Effector CD8-positive, alpha-beta T cell (primary cell): ENCODE data around the gene GPX7.

Source experiments
- DNase-seq: peaks from one replicate; lab custom pipeline; 2025; lab: John Stamatoyannopoulos, UW

Gene GPX7

GRCh38 chr1:52588027-52588426, 14.1 kb upstream of the GPX7 start:
- no peak for DNase-seq

DNA sequence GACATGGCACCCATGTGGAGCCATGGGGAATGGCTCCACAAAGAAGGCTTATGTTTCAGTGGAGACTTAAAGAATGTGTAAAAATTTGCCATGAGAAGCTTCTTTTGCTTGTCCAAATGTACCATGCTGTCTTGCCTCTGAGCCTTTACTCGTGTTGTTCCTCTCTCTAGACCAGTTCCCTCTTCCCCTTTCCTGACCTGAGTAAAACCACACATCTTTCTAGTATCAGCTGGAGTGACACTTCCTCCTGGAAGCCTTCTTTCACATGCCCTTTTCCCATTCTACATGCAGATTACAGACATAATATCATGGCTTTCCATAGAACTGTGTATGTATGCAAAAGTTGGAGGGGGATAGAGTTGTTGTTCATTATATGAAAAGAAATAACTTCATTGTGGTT, 13.6 kb upstream of the GPX7 start:
- DNase-seq: no peak

- no peak for DNase-seq
Observed at GRCh38 chr1:52590266-52590665, 11.9 kb upstream of the GPX7 start.

DNA sequence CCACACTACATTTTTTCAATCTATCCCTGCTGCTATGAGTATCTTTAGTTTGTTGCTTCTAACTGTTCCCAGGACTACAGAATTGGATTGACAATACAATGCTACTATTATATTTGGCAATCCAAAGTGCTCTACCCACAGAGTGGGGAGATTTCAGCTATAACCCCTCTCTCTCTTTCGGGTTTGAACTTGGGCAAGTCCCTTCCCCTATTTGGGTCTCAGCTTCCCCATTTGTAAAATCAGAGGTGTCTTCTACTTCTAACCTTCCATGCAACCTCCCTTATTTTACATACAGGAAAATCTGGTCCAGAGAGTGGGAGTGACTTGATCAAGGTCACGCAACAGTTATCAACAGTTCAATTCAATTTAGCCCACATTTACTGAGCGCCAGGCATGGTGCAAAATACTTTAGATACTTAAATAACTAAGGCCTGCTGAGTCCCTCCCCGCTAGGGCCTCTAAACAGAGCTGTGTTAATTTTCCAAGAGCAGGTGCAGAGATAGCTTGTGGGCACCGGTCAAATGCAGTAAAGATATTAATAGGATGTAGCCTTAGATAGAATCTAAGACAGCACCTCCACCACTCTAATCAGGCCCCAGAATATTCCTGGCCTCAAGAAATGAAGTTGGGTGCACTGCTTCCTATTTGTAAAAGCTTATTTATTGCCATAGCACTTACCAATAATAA, 9.4 kb upstream of the GPX7 start:
- no peak for DNase-seq

- no peak for DNase-seq
Observed at GRCh38 chr1:52593495-52593894, 8.7 kb upstream of the GPX7 start.

GRCh38 chr1:52595061-52595460, 7.1 kb upstream of the GPX7 start:
- no peak for DNase-seq

- DNase-seq: no peak
Observed at GRCh38 chr1:52597912-52598311, 4.3 kb upstream of the GPX7 start.

DNA sequence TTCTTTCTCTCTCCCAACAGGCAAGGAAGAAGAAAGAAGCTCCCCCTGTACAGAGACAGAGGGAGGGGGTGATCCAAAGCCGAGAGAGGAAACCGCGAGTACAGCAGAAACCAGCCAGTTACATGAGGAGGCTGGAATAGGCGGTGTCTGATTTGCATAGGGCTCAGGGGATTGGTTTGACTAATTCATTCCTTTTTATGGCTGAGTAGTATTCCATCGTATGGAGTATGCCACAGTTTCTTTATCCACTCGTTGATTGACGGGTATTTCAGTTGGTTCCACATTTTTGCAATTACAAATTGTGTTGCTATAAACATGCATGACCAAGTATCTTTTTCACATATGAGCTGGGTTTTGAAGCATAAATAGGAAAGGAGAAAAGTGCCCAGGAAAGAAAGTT, 3.4 kb upstream of the GPX7 start:
- no peak for DNase-seq

GRCh38 chr1:52599236-52599635, 2.9 kb upstream of the GPX7 start:
- no peak for DNase-seq

DNA sequence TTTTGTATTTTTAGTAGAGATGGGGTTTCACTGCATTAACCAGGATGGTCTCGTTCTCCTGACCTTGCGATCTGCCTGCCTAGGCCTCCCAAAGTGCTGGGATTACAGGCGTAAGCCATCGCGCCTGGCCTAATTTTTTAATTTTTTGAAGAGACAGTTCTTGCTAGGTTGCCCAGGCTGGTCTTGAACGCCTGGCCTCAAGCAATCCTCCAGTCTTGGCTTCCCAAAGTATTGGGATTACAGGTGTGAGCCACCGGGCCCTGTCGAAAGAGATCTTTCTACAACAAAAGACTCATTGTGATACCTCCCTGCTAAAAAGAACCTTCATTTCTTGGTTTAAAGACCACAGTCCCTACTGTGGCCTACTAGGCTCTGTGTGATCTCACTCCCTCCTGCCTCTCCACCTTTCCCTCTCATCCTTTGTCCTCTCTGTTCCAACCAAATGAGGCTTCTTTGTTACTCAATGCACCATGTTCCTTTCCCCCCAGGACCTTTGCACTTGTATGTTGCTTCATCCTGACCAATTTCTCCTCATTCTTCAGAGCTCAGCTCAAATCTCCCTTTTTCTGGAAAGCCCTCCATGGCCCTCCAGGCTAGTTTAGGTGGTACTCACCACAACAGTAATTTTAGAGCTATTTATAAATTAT, 1.5 kb upstream of the GPX7 start:
- no peak for DNase-seq

DNA sequence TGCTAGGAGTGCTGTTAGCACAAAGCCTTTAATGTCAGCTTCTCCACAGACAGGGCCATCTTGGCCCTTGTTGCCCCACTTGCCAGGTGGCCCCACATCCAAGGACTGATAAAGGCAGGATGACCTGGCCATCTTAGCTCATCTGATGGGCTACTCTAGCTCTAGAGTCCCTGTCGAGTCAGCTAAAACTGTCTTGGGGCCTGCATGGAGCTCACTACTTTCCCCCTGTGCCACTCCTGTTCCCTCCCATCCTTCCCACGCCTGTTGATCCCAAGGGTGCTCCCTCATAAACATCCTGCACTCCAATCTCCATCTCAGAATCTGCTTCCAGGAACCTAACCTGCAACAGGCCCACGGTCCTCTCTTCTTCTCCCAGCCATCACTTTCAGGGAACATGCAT, 652 bp upstream of the GPX7 start:
- no peak for DNase-seq

GRCh38 chr1:52602856-52603600, 857 bp downstream of the GPX7 start:
- no peak for DNase-seq

DNA sequence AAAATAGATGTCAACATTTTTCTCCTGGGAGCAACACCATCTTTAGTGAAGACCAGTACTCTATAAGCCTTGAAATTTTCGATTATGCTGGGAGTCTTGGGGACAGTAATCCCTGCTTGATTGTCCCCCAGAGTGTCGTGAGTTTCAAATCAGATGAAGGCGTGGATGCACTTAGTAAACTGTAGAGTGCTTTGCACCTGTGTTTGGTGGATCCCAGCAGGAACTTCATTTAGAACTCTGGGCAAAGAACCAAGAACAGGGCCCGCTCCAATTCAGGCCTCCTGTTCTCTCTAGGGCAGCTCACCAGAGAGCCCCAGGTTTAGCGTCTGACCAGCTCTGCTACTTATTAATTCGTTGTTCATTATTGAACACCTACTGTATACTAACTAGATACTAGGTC, 1.5 kb downstream of the GPX7 start:
- DNase-seq: no peak

- DNase-seq: no peak
Observed at GRCh38 chr1:52604063-52604770, 2.0 kb downstream of the GPX7 start.

- no peak for DNase-seq
Observed at GRCh38 chr1:52613636-52614373, 11.6 kb downstream of the GPX7 start.

GRCh38 chr1:52614671-52615070, 12.5 kb downstream of the GPX7 start:
- no peak for DNase-seq

DNA sequence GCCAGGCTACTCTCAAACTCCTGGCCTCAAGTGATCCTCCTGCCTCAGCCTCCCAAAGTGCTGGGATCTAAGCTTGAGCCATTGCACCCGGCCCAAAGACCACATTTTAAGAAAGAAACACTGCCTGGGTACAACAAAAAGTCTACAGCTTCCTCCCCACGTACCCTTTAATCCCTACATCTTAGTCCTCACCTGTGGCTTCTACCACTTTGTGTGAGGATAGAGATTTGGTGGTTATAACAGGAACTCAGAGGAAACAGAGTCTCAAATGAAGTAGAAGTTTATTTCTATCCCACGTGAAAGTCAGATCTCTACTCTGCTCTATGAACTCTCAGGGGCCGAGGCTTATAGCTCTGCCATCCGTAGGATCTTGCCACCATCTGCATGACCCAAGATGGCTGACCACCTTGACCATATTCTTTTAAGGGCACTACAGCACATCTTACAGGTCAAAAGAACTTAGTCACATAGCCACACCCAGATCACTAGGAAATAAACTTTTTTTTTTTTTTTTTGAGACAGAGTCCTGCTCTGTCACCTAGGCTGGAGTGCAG, 13.4 kb downstream of the GPX7 start:
- DNase-seq: no peak

GRCh38 chr1:52621950-52622349, 19.8 kb downstream of the GPX7 start:
- no peak for DNase-seq

DNA sequence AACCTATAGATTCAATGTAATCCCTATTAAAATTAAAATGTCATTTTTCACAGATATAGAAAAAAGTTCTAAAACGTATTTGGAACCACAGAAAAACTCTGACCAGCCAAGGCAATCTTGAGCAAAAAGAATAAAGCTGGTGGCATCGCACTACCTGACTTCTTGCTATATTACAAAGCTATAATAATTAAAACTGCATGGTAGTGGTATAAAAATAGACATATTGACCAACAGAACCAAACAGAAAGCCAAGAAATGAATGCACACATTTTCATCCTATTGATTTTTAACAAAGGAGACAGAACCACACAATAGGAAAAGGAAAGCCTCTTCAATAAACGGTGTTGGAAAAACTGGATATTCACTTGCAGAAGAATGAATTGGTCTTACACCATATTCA, 21.6 kb downstream of the GPX7 start:
- DNase-seq: no peak

DNA sequence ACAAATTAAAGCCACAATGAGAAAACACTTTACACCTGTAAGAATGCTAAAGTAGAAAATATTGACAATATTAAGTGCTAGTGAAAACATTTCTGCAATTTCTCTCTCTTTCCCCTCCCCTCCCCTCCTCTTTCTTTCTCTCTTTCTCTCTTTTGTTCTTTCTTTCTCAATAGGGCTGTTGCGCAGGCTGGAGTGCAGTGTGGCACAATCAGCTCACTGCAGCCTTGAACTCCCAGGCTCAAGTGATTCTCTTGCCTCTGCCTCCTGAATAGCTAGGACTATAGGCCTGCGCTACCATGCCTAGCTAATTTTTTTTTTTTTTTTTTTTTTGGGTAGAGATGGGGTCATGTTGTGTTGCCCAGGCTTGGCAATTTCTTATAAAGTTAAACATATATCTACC, 24.9 kb downstream of the GPX7 start:
- no peak for DNase-seq

GRCh38 chr1:52628614-52629324, 26.6 kb downstream of the GPX7 start:
- DNase-seq: no peak
